Lung (tissue), 12 donors: ENCODE results near the gene UGT1A1. TPM values are rescaled to one million over a fixed set of nuclear protein-coding genes. Genes with fewer than 3 reads are reported as not detected.

Source experiments
- ATAC-seq: fragments of 200-7000 bp; cut with Tn5 transposase; one replicate; pipeline ENCODE4 v1.9.1; 2020; ENCODE audit warnings: moderate number of reproducible peaks; ENCODE audit not compliant: insufficient read depth, low FRiP score
- DNase-seq, 3 donors: peaks; one replicate each; pipeline ENCODE4 v3.0.0-alpha.2; 2013 to 2017
- H3K27ac ChIP-seq, 2 donors: one replicate each; pipeline ENCODE4 v1.5.1; 2013; ENCODE audit warnings: mild to moderate bottlenecking in 2 of 2, moderate library complexity in 2 of 2, control low read depth in 1 of 2, inconsistent platforms in 1 of 2, low read depth in 1 of 2, low read length in 1 of 2
- H3K27me3 ChIP-seq, 3 donors: one replicate each; pipeline ENCODE4 v1.5.1; 2013; ENCODE audit warnings: low read length in 2 of 3; ENCODE audit not compliant: control insufficient read depth in 3 of 3, insufficient read depth in 3 of 3
- H3K36me3 ChIP-seq, 4 donors: one replicate each; pipeline ENCODE4 v1.5.1; 2013; ENCODE audit warnings: low read length in 4 of 4, mild to moderate bottlenecking in 1 of 4, moderate library complexity in 1 of 4; ENCODE audit not compliant: control insufficient read depth in 4 of 4, insufficient read depth in 4 of 4
- H3K4me1 ChIP-seq, 5 donors: one replicate each; pipeline ENCODE4 v1.5.1; 2013; ENCODE audit warnings: low read length in 5 of 5, mild to moderate bottlenecking in 2 of 5, moderate library complexity in 1 of 5; ENCODE audit not compliant: control insufficient read depth in 5 of 5, insufficient read depth in 5 of 5
- H3K4me3 ChIP-seq: one replicate; pipeline ENCODE4 v1.5.1; 2013; ENCODE audit warnings: mild to moderate bottlenecking, control low read depth, moderate library complexity
- H3K9ac ChIP-seq, 2 donors: one replicate each; pipeline ENCODE4 v1.5.1; 2013; ENCODE audit warnings: low read length in 2 of 2, control low read depth in 1 of 2; ENCODE audit not compliant: insufficient read depth in 1 of 2
- H3K9me3 ChIP-seq, 4 donors: one replicate each; pipeline ENCODE4 v1.5.1; 2013; ENCODE audit warnings: low read length in 3 of 4, mild to moderate bottlenecking in 1 of 4, moderate library complexity in 1 of 4; ENCODE audit not compliant: control insufficient read depth in 4 of 4, insufficient read depth in 3 of 4
- WGBS, 2 donors: extraction: QIAGEN DNeasy Blood & Tissue Kit; methylation state at CpG; one replicate each; pipeline ENCODE4 v1.1.7; 2013; 5-methylcytosine and 5-hydroxymethylcytosine counted together
- polyA plus RNA-seq, 2 donors: library from polyadenylated mRNA; stranded (reverse); fragments of 200-250 nt; gene quantifications; one replicate each; pipeline ENCODE4 v1.2.1, GENCODE V29; 2013
- total RNA-seq, 2 donors: library from RNA; depleted of rRNA in 1 of 2; stranded (reverse); fragments of >200 nt in 1 of 2; gene quantifications; one replicate each; pipeline ENCODE4 v1.2.1, GENCODE V29; 2014 to 2021
- TF ChIP-seq, protein P1 (sequence below): IDR thresholded peaks from 2 replicates; pipeline ENCODE4 v1.5.1; 2012; ENCODE audit warnings: mild to moderate bottlenecking; ENCODE audit errors: control extremely low read depth, extremely low read depth
- donor health status: control.
- donor health status: control.
- donor health status: Bipolar disorder and iron deficiency.
- donor health status: healthy.
- donor health status: DM: yes; HTN: yes; CAD: no.

Gene UGT1A1
- total and polyA plus RNA-seq, 4 donors, result 0.01 to 0.49 (median 0.04) TPM; not detected in 1

DNA sequence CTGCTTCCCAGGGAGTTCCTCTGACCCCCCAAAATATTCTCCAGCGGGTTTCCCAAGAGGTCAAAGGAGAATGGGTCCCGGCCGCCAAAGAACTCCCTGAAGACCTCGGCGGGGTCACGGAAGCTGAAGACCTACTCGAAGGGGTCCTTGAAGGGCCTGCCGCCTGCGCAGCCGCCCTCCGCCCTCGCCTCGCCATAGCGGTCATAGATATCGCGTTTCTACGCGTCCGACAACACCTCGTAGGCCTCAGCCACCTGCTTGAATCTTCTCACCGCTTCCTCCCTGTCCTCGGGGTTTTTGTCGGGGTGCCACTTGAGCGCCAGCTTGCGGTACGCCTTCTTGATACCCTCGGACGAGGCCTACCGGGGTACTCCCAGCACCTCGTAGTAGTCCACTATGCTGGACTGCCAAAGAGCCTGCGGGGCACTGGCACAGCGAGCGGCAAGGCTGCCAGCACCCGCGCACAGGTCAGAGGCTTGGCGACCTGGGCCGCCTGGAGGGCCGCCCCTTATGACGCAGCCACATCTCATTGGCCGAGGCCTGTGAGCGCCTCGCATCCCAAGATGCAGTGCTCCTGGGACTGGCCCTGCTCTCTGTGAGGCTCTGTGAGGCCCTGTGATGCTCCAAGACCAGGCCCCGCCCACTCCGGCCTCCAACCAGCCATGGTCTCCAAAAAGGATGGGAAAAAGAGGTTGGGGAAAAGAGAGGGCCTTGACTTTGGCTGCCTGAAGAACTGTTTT, 5.0 kb upstream of the UGT1A1 start:
- H3K36me3 ChIP-seq, result no peaks in the 10 kb centered on the region
- WGBS, 2 donors, result 90 to 92% methylated on average over 42 to 44 of the region's 44 CpGs
- DNase-seq (no peak), ATAC-seq (no peak)
- H3K27me3 ChIP-seq, result no peaks in the 10 kb centered on the region
- H3K9me3 ChIP-seq, result peaks cover 0 to 10% (median 3%) of the 10 kb centered on the region in 4 donors
- TF ChIP-seq, protein P1, sequence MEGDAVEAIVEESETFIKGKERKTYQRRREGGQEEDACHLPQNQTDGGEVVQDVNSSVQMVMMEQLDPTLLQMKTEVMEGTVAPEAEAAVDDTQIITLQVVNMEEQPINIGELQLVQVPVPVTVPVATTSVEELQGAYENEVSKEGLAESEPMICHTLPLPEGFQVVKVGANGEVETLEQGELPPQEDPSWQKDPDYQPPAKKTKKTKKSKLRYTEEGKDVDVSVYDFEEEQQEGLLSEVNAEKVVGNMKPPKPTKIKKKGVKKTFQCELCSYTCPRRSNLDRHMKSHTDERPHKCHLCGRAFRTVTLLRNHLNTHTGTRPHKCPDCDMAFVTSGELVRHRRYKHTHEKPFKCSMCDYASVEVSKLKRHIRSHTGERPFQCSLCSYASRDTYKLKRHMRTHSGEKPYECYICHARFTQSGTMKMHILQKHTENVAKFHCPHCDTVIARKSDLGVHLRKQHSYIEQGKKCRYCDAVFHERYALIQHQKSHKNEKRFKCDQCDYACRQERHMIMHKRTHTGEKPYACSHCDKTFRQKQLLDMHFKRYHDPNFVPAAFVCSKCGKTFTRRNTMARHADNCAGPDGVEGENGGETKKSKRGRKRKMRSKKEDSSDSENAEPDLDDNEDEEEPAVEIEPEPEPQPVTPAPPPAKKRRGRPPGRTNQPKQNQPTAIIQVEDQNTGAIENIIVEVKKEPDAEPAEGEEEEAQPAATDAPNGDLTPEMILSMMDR, result no peak
- no peak overlapping the region for H3K9ac ChIP-seq
- H3K4me1 ChIP-seq, result no peaks in the 10 kb centered on the region
- no peak overlapping the region for H3K4me3 ChIP-seq
- H3K27ac ChIP-seq, result no peak overlapping the region

DNA sequence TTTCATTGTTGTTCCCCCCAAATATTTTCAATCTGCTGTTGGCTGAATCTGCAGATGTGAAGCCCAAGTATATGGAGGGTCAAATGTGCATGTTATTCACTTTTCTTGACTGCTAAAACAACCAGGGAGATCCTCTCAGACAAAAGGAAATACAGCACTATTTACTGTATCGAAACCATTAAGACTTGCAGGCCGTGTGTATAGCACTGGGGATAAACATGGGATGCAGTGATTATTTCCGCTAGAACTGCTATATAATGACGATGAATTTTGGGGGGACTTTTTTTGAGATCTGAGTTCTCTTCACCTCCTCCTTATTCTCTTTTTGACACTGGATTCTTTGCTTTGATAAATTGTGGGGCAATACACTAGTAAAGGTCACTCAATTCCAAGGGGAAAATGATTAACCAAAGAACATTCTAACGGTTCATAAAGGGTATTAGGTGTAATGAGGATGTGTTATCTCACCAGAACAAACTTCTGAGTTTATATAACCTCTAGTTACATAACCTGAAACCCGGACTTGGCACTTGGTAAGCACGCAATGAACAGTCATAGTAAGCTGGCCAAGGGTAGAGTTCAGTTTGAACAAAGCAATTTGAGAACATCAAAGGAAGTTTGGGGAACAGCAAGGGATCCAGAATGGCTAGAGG, 3.5 kb upstream of the UGT1A1 start:
- DNase-seq (no peak), ATAC-seq (no peak)
- Histone ChIP-seq H3K36me3 (no peaks in the 10 kb centered on the region), H3K27ac (no peak overlapping the region), H3K4me1 (no peaks in the 10 kb centered on the region), H3K27me3 (no peaks in the 10 kb centered on the region), H3K9me3 (peaks cover 0 to 3% (median 0%) of the 10 kb centered on the region in 4 donors), H3K9ac (no peak overlapping the region), H3K4me3 (no peak overlapping the region)
- 67 to 84% methylated on average over 7 of the region's 7 CpGs for WGBS, 2 donors
- TF ChIP-seq, protein P1, result no peak

DNA sequence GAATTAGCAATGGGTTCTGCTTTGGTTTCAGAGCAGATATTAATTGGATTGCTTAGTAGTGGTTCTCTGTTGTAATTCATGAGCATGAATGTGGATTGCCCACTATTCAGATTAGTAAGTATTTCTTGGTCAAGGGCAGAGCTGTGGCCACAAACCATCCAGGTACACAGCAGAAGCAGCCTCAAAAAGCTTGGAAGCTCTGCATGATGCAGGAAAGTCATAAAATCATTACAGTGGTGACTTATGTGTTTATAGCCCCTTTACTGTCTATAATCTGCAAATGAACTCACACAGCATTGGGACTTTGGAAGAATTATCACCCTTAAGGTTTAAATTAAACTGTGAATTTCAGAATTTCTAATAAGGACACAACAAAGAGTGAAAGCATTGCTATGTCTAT, 1.9 kb upstream of the UGT1A1 start:
- no peak for ATAC-seq
- peaks cover 0 to 3% (median 0%) of the 10 kb centered on the region in 4 donors for H3K9me3 ChIP-seq

More for the DNA sequence above, 1.9 kb upstream of the UGT1A1 start:
- Histone ChIP-seq H3K9ac (no peak overlapping the region), H3K4me1 (no peaks in the 10 kb centered on the region), H3K36me3 (no peaks in the 10 kb centered on the region), H3K27ac (no peak overlapping the region), H3K4me3 (no peak overlapping the region), H3K27me3 (no peaks in the 10 kb centered on the region)
- TF ChIP-seq, protein P1, result no peak
- no peak for DNase-seq
